SIG-M5 treated with dmso at 0.1 percent for 504 hours (cell line): Measurements from ENCODE around the gene POLE.

Experiments
- DNase-seq: peaks from one replicate; lab custom pipeline; 2025; ENCODE audit not compliant: unreplicated experiment; lab: John Stamatoyannopoulos, UW

POLE gene

DNA sequence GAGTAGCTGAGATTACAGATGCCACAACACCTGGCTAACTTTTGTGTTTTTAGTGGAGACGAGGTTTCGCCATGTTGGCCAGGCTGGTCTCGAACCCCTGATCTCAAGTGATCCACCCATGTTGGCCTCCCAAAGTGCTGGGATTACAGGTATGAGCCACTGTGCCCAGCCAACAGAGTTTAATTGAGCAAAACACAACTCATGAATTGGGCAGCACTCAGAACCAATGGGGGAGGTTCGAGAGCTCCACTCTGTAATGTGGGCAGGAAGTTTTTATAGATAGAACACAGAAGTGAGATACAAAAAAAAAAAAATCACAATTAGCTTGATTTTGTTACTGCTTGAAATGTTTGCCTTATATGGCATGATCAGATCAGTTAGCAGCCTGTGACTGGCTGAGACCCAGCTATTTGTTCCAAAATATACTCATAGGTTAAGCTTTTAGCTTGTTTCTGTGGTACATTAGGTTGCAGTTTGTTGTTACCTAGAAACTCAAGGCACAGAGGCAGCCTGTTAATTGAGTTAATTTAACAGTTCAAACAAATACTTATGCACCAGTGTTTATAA lies 69.9 kb downstream of the POLE start:
- no peak for DNase-seq

DNA sequence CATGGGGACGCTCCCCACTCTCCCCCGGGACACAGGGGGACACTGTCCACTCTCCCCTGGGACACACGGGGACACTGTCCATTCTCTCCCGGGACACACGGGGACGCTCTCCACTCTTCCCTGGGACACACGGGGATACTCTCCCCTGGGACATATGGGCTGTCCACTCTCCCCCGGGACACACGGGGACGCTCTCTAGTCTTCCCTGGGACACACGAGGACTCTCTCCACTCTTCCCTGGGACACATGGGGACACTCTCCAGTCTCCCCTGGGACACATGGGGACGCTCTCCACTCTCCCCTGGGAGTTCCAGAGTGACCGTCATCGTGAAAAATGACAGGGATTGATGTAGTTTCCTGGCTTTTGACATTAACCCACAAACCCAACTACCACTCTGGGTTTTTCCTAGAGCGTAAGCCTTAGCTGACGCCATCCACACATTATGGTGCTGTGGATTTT lies 71.5 kb downstream of the POLE start:
- no peak for DNase-seq

DNA sequence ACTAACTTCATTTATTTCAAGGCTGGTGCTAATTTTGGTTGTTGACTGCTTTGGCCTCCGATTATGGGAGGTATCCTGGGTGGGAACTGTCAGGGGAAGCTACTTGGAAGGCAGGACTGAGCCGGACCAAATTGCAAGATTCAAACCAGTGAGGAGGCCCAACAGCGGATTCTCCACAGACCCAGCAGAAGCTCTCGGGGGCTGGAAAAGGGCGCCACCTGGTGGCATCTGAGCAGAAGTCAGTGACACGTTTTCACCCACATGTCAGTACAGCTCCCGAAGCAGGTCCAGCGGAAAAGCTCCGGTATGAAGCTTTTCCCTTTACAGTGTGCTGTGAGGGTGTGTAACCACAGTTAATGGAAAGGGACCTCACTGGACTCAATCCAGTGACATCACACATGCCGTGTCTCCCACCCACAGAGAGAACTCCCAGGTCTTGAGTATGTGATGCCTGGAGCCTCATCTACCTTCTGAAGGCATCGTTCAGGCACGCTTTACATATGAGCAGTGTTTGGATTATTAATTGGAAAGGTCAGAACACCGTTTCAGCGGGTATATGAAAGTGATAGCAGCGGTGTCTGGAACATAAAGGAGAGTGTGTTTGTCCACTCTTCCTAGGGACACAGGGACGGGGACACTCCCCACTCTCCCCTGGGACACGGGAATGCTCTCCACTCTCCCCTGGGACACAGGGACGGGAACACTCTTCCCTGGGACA lies 72.1 kb downstream of the POLE start:
- DNase-seq, result peak; percentile 82

GRCh38 chr12:132614029-132614428 lies 73.1 kb downstream of the POLE start:
- DNase-seq, result no peak

DNA sequence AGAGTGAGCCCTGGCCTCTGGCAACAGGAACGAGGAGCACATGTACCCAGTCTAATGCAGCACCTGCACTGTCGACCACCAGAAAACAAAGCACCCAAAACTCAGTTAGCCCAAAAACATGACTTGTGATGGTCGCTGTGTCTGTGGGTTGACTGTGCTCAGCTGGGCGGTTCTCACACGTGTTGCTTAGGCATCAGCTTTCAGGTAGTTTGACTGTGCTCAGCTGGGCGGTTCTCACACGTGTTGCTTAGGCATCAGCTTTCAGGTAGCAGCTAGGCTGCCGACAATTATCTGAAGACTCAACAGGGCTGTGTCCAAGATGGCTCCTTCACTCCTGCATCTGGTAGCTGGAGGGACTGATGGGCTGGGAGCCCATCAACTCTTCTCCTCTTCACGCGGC lies 75.5 kb downstream of the POLE start:
- no peak for DNase-seq

- DNase-seq, result no peak
Measured at GRCh38 chr12:132610866-132611602, 76.1 kb downstream of the POLE start.

- no peak for DNase-seq
Measured at GRCh38 chr12:132610051-132610759, 76.9 kb downstream of the POLE start, which contains the start of gene LRCOL1. LRCOL1 (minus strand) TSS chr12:132610582; CDS start chr12:132606251, 4,331 bp downstream.

- no peak for DNase-seq
Measured at GRCh38 chr12:132608231-132609171, 78.6 kb downstream of the POLE start.

- DNase-seq, result no peak
Measured at GRCh38 chr12:132606927-132607326, 80.2 kb downstream of the POLE start.

DNA sequence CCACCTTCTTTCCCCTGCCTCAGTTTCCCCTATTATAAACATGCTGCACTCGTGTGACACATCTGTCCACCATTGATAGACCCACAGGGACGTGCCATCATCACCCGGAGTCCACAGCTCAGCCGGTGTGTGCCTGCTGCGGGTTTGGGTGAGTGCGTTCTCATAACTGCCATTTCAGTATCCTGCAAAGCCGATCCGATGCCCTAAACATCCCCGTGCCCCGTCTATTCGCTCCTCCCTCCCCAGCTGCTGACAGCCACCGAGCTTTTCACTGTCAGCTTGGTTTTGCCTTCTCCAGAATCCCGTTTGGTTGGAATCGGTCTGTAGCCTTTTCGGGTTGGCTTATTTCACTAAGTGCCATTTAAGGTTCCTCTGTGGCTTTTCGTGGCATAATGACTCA lies 80.7 kb downstream of the POLE start:
- no peak for DNase-seq

DNA sequence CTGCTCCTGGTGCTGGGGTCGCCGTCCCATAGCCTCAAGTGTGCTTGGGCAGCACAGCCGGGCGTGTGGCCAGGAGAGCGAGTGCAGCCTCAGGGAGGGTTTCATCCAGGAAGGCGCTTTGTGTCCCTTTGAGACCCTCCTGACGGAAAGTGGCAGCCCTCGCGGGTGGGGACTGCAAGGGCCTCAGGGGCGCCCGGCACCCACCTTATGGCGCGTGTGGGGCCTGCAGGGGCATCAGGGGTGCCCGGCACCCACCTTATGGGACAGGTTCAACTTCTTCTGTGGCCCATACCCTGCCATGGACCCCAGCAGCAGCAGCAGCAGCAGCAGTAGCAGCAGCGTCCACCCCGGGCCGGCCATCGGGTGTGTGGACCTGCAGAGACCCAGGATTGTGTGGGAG lies 81.2 kb downstream of the POLE start:
- no peak for DNase-seq

- DNase-seq, result no peak
Measured at GRCh38 chr12:132604668-132605441, 82.3 kb downstream of the POLE start.

GRCh38 chr12:132604151-132604618 lies 83.0 kb downstream of the POLE start:
- no peak for DNase-seq

DNA sequence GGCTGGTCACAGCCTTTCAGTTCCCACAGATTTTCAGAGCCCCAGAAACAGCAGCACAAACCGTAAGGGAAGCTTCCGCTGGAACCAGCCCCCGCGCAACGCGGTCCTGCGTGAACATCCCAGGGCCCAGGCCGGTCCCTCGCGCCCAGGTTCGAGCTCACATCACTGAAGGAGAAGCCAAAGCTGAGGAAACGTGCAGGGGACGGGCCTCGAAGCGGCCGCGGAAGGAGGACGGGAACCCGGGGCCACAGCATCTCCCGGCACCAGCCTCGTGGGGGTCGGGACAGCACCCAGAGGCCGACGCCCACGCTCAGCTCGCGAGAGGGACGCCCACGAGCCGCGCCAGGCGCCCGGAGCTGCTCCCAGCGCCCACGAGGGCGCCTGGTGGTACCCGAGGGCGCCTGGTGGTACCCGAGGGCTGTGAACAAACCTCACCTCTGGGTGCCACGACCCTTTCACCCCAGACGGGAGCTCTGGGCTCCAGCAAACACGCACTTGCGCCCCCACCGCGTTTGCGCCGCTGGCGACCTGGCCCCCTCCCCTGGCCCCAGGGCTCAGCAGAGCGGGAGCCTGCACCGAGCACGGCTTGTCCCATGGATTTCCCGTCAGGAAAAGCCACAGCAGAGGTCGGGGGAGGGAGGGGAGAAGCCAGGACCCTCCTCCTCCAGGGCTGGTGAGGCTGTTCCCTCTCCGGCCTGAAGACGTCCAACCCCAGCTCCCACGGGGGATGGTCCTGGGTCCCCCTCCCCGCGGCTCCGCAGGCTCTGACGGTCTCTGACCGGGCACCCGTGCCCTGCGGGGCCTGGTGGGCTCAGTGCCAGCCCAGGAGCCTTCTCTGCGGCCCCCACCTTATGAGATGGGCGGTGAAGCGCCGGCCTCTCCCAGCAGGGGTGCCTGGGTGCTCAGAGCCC lies 83.6 kb downstream of the POLE start:
- no peak for DNase-seq

- no peak for DNase-seq
Measured at GRCh38 chr12:132602572-132603239, 84.4 kb downstream of the POLE start.

DNA sequence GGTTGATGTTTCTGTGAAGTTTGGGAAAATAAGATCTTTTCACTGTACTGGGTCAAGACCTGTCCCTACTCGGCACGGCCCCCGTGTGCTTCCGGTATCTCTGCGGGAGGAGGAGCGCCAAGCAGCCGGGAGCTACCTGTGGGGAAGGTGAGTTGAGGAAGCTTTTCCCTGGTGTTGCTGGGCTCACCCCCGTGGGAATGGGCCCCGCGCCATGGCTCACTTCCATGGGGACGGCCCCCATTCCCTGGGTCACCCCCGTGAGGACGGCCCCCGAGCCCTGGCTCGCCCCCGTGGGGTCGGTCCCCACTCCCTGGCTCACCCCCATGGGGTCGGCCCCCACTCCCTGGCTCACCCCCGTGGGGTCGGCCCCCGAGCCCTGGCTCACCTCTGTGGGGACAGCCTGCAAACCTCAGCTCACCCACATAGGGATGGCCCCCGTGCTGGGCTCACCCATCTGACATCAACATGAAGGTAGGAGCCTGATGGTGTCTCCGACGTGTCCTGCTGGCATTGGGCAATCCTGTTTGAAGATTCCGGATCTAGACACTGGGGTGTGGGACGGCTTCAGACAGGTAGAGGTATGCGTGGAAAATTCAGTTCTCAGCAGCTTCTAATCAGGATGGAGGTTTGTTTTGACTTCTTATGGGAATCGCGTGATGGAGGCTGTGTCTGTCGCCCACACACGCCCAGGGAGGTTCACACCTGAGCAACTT lies 85.8 kb downstream of the POLE start:
- no peak for DNase-seq
